Neuronal stem cell (in vitro differentiated cells): ENCODE data around the gene MSH3.

ENCODE experiments used
- DNase-seq: peaks from one replicate; pipeline ENCODE4 v3.0.0-alpha.2; 2013; ENCODE audit warnings: low spot score
- H2AFZ ChIP-seq: one replicate; pipeline ENCODE4 v1.6.1; 2013; ENCODE audit warnings: mild to moderate bottlenecking, low read length, inconsistent platforms
- H2AK5ac ChIP-seq: 2 replicates; pipeline ENCODE4 v1.6.1; 2013; ENCODE audit warnings: low read depth, mild to moderate bottlenecking, inconsistent platforms, low read length, moderate library complexity, mixed read lengths
- H2BK120ac ChIP-seq: 2 replicates; pipeline ENCODE4 v1.6.1; 2013; ENCODE audit warnings: low read depth, mild to moderate bottlenecking, inconsistent platforms, low read length, moderate library complexity, mixed read lengths
- H2BK12ac ChIP-seq: one replicate; pipeline ENCODE4 v1.6.1; 2013; ENCODE audit warnings: low read length, inconsistent platforms
- H2BK15ac ChIP-seq: 2 replicates; pipeline ENCODE4 v1.6.1; 2013; ENCODE audit warnings: mild to moderate bottlenecking, low read length, inconsistent platforms, mixed read lengths
- H2BK5ac ChIP-seq: one replicate; pipeline ENCODE4 v1.6.1; 2013; ENCODE audit warnings: inconsistent platforms, mild to moderate bottlenecking, low read length, moderate library complexity
- H3K14ac ChIP-seq: one replicate; pipeline ENCODE4 v1.6.1; 2013; ENCODE audit warnings: low read length, inconsistent platforms
- H3K18ac ChIP-seq: 2 replicates; pipeline ENCODE4 v1.6.1; 2013; ENCODE audit warnings: low read length, inconsistent platforms
- H3K23ac ChIP-seq: 2 replicates; pipeline ENCODE4 v1.6.1; 2013; ENCODE audit warnings: low read depth, mild to moderate bottlenecking, mixed read lengths, low read length, inconsistent platforms; ENCODE audit not compliant: poor library complexity
- H3K27ac ChIP-seq: replicated peaks from 3 replicates; pipeline ENCODE4 v1.5.1; 2013; ENCODE audit warnings: low read length, inconsistent platforms
- H3K27me3 ChIP-seq, 3 experiments: 2 replicates each; pipeline ENCODE4 v1.6.1; 2013; ENCODE audit warnings: low read length in 3 of 3, mild to moderate bottlenecking in 2 of 3, inconsistent platforms in 1 of 3, low read depth in 1 of 3, mixed read lengths in 1 of 3, moderate library complexity in 1 of 3; ENCODE audit not compliant: control insufficient read depth in 3 of 3, insufficient read depth in 3 of 3
- H3K36me3 ChIP-seq, 2 donors: replicated peaks in 1 of 2; 2 replicates each; pipeline ENCODE4 v1.6.1; 2013; ENCODE audit warnings: low read length in 2 of 2; ENCODE audit not compliant: control insufficient read depth in 2 of 2, insufficient read depth in 2 of 2
- H3K4ac ChIP-seq: 2 replicates; pipeline ENCODE4 v1.6.1; 2013; ENCODE audit warnings: inconsistent platforms, mild to moderate bottlenecking, low read length, moderate library complexity
- H3K4me1 ChIP-seq, 2 donors: 1 replicate in 1 of 2; 2 replicates in 1 of 2; pipeline ENCODE4 v1.6.1; 2013; ENCODE audit warnings: low read length in 2 of 2, low read depth in 1 of 2; ENCODE audit not compliant: control insufficient read depth in 2 of 2, insufficient read depth in 1 of 2
- H3K4me2 ChIP-seq: one replicate; pipeline ENCODE4 v1.6.1; 2013; ENCODE audit warnings: mild to moderate bottlenecking, low read length, inconsistent platforms; ENCODE audit not compliant: insufficient read depth, poor library complexity, severe bottlenecking
- H3K4me3 ChIP-seq, 2 donors: 2 replicates each; pipeline ENCODE4 v1.5.1; 2013; ENCODE audit warnings: low read length in 2 of 2, mild to moderate bottlenecking in 2 of 2, inconsistent platforms in 1 of 2, moderate library complexity in 1 of 2
- H3K79me1 ChIP-seq: one replicate; pipeline ENCODE4 v1.6.1; 2013; ENCODE audit warnings: low read depth, mild to moderate bottlenecking, inconsistent platforms, low read length, moderate library complexity
- H3K9ac ChIP-seq: one replicate; pipeline ENCODE4 v1.6.1; 2013; ENCODE audit warnings: mild to moderate bottlenecking, low read depth, low read length, inconsistent platforms; ENCODE audit not compliant: poor library complexity
- H3K9me3 ChIP-seq, 2 donors: replicated peaks in 1 of 2; 2 replicates each; pipeline versions ENCODE3 to v1.6.1; 2013; ENCODE audit warnings: low read length in 2 of 2, mild to moderate bottlenecking in 2 of 2, inconsistent platforms in 1 of 2, low read depth in 1 of 2, mixed read lengths in 1 of 2, moderate library complexity in 1 of 2; ENCODE audit not compliant: control insufficient read depth in 2 of 2, insufficient read depth in 1 of 2
- H4K8ac ChIP-seq: one replicate; pipeline ENCODE4 v1.6.1; 2013; ENCODE audit warnings: low read depth, mild to moderate bottlenecking, inconsistent platforms, low read length, moderate library complexity
- H4K91ac ChIP-seq: one replicate; pipeline ENCODE4 v1.6.1; 2013; ENCODE audit warnings: low read length, low read depth, mild to moderate bottlenecking, inconsistent platforms; ENCODE audit not compliant: poor library complexity
- WGBS, 2 donors: extraction: QIAGEN DNeasy Blood & Tissue Kit; methylation state at CpG; one replicate each; pipeline ENCODE4 v1.1.7; 2013; ENCODE audit warnings: missing lambda C conversion rate in 2 of 2, mixed read lengths in 1 of 2; ENCODE audit not compliant: insufficient read length in 2 of 2, insufficient replicate concordance in 1 of 2; ENCODE audit errors: extremely low coverage in 2 of 2; 5-methylcytosine and 5-hydroxymethylcytosine counted together

MSH3 gene

DNA sequence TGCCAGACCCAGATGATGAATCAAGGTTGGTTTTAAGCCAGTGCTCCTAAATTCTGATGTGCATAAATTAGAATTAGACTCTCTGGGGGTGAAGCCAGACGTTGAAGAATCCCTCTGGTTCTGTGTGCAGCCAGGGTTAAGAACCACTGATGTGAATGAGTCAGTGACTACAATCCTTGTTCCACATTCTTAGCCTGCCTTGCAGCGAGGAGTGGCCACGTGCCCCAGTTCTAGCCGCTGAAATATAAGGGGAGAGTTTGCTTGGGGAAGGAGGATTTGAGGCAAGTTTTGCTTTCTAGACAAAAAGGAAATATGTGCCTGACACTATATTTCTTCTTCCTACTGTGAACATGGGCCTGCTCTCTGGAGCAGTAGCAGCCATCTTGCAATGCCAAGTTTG is 34.2 kb upstream of the MSH3 start:
- no peaks in the 10 kb centered on the region for H3K79me1 ChIP-seq
- no peak overlapping the region for H3K23ac ChIP-seq
- no peak overlapping the region for H3K27ac ChIP-seq
- H3K9me3 ChIP-seq = no peaks in the 10 kb centered on the region
- H2BK5ac ChIP-seq = no peak overlapping the region
- H2BK12ac ChIP-seq = no peak overlapping the region
- H2AK5ac ChIP-seq = peak overlapping the region; percentile 40
- H3K4me2 ChIP-seq = no peak overlapping the region
- no peak overlapping the region for H3K4me3 ChIP-seq
- no peak overlapping the region for H3K14ac ChIP-seq
- H2BK120ac ChIP-seq = no peak overlapping the region
- WGBS, 2 donors = no CpG with 5 or more reads among the region's 4 CpGs
- no peaks in the 10 kb centered on the region for H3K27me3 ChIP-seq
- H2AFZ ChIP-seq = no peak overlapping the region
- no peak overlapping the region for H3K9ac ChIP-seq
- no peak overlapping the region for H3K4ac ChIP-seq
- H3K4me1 ChIP-seq = peaks cover 12 to 14% of the 10 kb centered on the region in 2 donors
- no peak overlapping the region for H2BK15ac ChIP-seq
- peaks cover 0 to 4% of the 10 kb centered on the region in 2 donors for H3K36me3 ChIP-seq
- no peak overlapping the region for H4K8ac ChIP-seq
- no peak overlapping the region for H4K91ac ChIP-seq
- DNase-seq = no peak
- H3K18ac ChIP-seq = no peak overlapping the region

DNA sequence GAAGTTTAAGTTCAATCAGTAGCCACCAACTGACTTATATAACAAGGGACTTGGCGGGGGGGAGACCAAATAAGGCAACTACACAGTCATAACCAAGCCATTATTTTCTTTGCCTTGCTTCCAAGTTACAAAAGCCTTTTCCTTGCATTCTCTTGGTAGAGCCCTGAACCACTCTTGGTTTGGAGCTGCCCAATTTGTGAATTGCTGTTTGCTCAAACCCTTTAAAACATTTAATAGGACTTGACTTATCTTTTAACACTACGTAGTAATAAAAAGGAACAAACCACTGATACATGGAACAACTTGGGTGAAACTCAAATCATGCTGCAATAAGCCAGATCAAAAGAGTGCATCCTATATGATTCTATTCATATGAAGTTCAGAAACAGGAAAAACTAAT is 31.7 kb upstream of the MSH3 start:
- Histone ChIP-seq H3K27ac (no peak overlapping the region), H3K36me3 (peaks cover 0 to 12% of the 10 kb centered on the region in 2 donors), H2BK12ac (no peak overlapping the region), H3K23ac (no peak overlapping the region), H3K9me3 (no peaks in the 10 kb centered on the region), H4K91ac (no peak overlapping the region), H3K4ac (no peak overlapping the region), H3K4me3 (no peak overlapping the region), H4K8ac (no peak overlapping the region), H2BK5ac (no peak overlapping the region), H3K18ac (no peak overlapping the region), H3K27me3 (no peaks in the 10 kb centered on the region), H3K4me1 (peaks cover 0 to 6% of the 10 kb centered on the region in 2 donors), H2AK5ac (no peak overlapping the region), H2BK120ac (no peak overlapping the region), H2AFZ (no peak overlapping the region), H2BK15ac (no peak overlapping the region), H3K14ac (no peak overlapping the region), H3K79me1 (no peaks in the 10 kb centered on the region), H3K4me2 (no peak overlapping the region), H3K9ac (no peak overlapping the region)
- no CpG with 5 or more reads among the region's 2 CpGs for WGBS, 2 donors
- DNase-seq = no peak

DNA sequence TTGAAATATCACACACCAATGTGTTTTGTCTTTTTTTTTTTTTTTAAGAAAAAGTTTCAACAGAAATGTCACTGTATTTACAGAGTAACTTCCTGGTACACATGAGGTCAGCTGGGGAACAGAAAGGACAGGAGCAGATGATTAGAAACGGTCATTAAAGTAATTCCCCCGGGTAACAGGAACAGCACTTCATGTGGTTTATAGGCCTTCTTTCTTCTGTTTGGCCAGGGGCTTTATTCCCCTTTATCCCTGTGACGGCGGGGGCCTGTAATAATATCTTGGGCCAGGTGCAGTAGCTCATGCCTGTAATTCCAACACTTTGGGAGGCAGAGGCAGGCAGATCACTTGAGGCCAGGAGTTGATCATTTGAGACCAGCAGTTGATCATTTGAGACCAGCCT is 30.5 kb upstream of the MSH3 start:
- no peaks in the 10 kb centered on the region for H3K27me3 ChIP-seq
- H3K4me1 ChIP-seq = peaks cover 0 to 6% of the 10 kb centered on the region in 2 donors
- no peak overlapping the region for H2BK5ac ChIP-seq
- no peak overlapping the region for H3K14ac ChIP-seq
- no peak overlapping the region for H4K91ac ChIP-seq
- no peak overlapping the region for H2AFZ ChIP-seq
- no peaks in the 10 kb centered on the region for H3K79me1 ChIP-seq
- no peak overlapping the region for H2BK120ac ChIP-seq
- no peaks in the 10 kb centered on the region for H3K9me3 ChIP-seq
- no peak overlapping the region for H3K9ac ChIP-seq
- WGBS, 2 donors = no CpG with 5 or more reads among the region's 4 CpGs
- H3K18ac ChIP-seq = no peak overlapping the region
- H3K23ac ChIP-seq = no peak overlapping the region
- no peak overlapping the region for H3K27ac ChIP-seq
- no peak for DNase-seq
- no peak overlapping the region for H2AK5ac ChIP-seq
- no peak overlapping the region for H3K4ac ChIP-seq
- no peak overlapping the region for H3K4me2 ChIP-seq
- H3K36me3 ChIP-seq = peaks cover 0 to 13% of the 10 kb centered on the region in 2 donors
- no peak overlapping the region for H2BK12ac ChIP-seq
- H3K4me3 ChIP-seq = no peak overlapping the region
- H4K8ac ChIP-seq = no peak overlapping the region
- no peak overlapping the region for H2BK15ac ChIP-seq

DNA sequence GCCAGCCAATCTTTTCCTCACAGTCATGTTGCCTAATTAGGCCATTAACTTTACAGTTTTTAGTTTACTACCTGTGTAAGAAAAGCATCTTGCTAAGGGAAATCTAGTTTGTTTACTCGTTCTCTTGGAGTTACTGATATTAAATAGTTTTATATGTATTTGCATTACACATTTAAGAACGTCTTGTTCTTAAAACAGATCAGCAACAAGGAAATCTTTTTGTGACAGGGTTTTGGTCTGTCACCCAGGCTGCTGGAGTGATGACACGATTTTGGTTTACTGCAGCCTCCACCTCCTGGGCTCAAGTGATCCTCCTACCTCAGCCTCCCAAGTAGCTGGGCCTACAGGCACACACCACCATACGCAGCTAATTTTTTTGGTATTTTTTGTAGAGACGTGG is 29.2 kb upstream of the MSH3 start:
- Histone ChIP-seq H3K27ac (no peak overlapping the region), H3K4me2 (no peak overlapping the region), H4K8ac (no peak overlapping the region), H3K79me1 (no peaks in the 10 kb centered on the region), H3K4me3 (no peak overlapping the region), H2BK12ac (no peak overlapping the region), H3K9ac (no peak overlapping the region), H3K14ac (no peak overlapping the region), H4K91ac (no peak overlapping the region), H2AK5ac (no peak overlapping the region), H2AFZ (no peak overlapping the region), H3K36me3 (peaks cover 5 to 26% of the 10 kb centered on the region in 2 donors), H2BK5ac (no peak overlapping the region), H3K9me3 (no peaks in the 10 kb centered on the region), H3K27me3 (no peaks in the 10 kb centered on the region), H3K18ac (no peak overlapping the region), H3K4me1 (peaks cover 0 to 5% of the 10 kb centered on the region in 2 donors), H2BK15ac (no peak overlapping the region), H3K23ac (no peak overlapping the region), H3K4ac (no peak overlapping the region), H2BK120ac (no peak overlapping the region)
- WGBS, 2 donors = no CpG with 5 or more reads among the region's 5 CpGs
- DNase-seq = no peak
